Adrenal gland (tissue), 5 donors: ENCODE measurements around the gene MARCHF4.

ENCODE experiments used
- POLR2A ChIP-seq, 2 donors: fragments of 450-650 bp; IDR thresholded peaks; one replicate each; pipeline ENCODE4 v1.6.1; 2017; ENCODE audit warnings: antibody characterized with exemption in 2 of 2, mild to moderate bottlenecking in 2 of 2, moderate library complexity in 1 of 2
- TF ChIP-seq, protein P1 (sequence below), 6 experiments: fragments of 450-650 bp in 4 of 6; fragments of 200-600 bp in 2 of 6; sonication (generic) in 1 of 6; IDR thresholded peaks; 1 replicate in 5 of 6; 2 replicates in 1 of 6; pipeline versions ENCODE4 v1.5.1 to v1.8.0; 2016 to 2021; ENCODE audit warnings: antibody characterized with exemption in 6 of 6, mild to moderate bottlenecking in 2 of 6, moderate library complexity in 1 of 6
- donor health status: DM: no; HTN: no; CAD: no.

DNA sequence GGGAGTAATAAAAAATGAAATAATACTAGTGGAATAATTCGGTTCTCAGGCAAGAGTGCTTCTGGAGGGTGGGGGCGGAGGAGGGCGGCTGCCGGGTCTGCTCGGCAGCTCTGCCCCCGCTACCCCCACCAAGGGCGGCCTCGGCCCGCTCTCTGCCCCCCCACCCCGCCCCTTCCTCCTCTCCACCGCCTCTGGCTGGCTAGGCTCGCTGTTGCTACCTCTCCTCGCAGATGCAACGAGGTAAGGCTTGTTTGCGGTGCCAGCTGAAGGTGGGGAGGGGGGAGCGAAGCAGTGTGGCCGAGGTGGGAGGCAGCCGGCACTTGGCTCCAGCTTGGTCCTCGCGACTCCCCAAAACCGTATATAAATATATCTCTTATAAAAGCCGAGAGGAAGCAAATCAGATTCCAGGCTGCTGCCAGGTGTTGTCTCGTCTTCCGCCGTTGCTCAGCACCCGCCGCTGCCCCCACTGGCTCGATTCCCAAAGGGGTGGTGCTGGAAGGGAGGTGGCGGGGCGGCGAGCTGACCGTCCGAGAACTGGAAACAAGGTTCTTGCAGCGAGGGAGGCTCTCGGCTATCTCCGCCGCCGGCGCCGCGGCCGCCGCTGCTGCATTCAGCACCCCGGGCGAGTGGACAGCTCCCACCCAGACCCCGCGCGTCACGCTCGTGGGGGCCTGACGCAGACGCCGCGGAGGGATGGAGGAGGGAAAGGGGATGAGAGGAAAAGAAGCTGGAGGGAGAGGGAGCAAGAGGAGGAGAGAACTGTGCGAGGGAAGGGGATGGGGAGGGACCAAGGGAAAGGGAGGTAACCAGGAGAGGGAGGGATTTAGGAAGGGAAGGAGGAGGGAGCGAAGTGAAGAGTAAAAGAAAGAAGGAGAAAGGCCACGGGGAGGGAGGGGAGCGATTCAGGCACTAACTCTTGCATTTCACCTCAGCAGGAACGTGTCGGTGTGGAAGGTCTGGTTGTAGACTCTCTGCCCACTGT lies at the start of gene MARCHF4:
- TF ChIP-seq, protein P1, sequence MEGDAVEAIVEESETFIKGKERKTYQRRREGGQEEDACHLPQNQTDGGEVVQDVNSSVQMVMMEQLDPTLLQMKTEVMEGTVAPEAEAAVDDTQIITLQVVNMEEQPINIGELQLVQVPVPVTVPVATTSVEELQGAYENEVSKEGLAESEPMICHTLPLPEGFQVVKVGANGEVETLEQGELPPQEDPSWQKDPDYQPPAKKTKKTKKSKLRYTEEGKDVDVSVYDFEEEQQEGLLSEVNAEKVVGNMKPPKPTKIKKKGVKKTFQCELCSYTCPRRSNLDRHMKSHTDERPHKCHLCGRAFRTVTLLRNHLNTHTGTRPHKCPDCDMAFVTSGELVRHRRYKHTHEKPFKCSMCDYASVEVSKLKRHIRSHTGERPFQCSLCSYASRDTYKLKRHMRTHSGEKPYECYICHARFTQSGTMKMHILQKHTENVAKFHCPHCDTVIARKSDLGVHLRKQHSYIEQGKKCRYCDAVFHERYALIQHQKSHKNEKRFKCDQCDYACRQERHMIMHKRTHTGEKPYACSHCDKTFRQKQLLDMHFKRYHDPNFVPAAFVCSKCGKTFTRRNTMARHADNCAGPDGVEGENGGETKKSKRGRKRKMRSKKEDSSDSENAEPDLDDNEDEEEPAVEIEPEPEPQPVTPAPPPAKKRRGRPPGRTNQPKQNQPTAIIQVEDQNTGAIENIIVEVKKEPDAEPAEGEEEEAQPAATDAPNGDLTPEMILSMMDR (IDR thresholded peaks at IDR 0.05), result no peak
- TF ChIP-seq POLR2A (IDR thresholded peaks at IDR 0.05), result no peak
